Measurements from ENCODE around the gene ENO3.
A peak's percentile ranks its signal among the peaks of the same experiment; 100 is the strongest.

ENO3 gene

GRCh38 chr17:4937553-4937952 is 13.4 kb upstream of the ENO3 start:
- DNase-seq (ENCODE audit: low read depth): no peak

GRCh38 chr17:4938069-4938491 is 12.8 kb upstream of the ENO3 start:
- DNase-seq (ENCODE audit: low read depth): no peak

- no peak for DNase-seq (ENCODE audit: low read depth)
Measured at GRCh38 chr17:4938688-4939545, 12.0 kb upstream of the ENO3 start.

- no peak for DNase-seq (ENCODE audit: low read depth)
Measured at GRCh38 chr17:4939546-4939795, 11.4 kb upstream of the ENO3 start.

- peak; percentile 99 for DNase-seq (ENCODE audit: low read depth)
Measured at GRCh38 chr17:4939796-4940554, 10.9 kb upstream of the ENO3 start, which contains the start of the genes RNF167 and SLC25A11. TSS of gene RNF167 (plus strand) at chr17:4940268. CDS start at chr17:4940910, 642 bp downstream. TSS of gene SLC25A11 (minus strand) at chr17:4940046. CDS start at chr17:4939910, 136 bp downstream.

- DNase-seq (ENCODE audit: low read depth): no peak
Measured at GRCh38 chr17:4940555-4941318, 10.2 kb upstream of the ENO3 start.

GRCh38 chr17:4941319-4941610 is 9.7 kb upstream of the ENO3 start:
- no peak for DNase-seq (ENCODE audit: low read depth)

GRCh38 chr17:4942760-4943508 is 8.0 kb upstream of the ENO3 start:
- DNase-seq (ENCODE audit: low read depth): no peak

GRCh38 chr17:4944163-4944553 is 6.8 kb upstream of the ENO3 start:
- no peak for DNase-seq (ENCODE audit: low read depth)

- no peak for DNase-seq (ENCODE audit: low read depth)
Measured at GRCh38 chr17:4944554-4945175, 6.3 kb upstream of the ENO3 start.

- peak; percentile 87 for DNase-seq (ENCODE audit: low read depth)
Measured at GRCh38 chr17:4945176-4945943, 5.6 kb upstream of the ENO3 start.

- DNase-seq (ENCODE audit: low read depth): no peak
Measured at GRCh38 chr17:4945944-4946280, 5.0 kb upstream of the ENO3 start.

- no peak for DNase-seq (ENCODE audit: low read depth)
Measured at GRCh38 chr17:4946312-4946976, 4.5 kb upstream of the ENO3 start.

GRCh38 chr17:4947010-4947410 is 3.9 kb upstream of the ENO3 start:
- no peak for DNase-seq (ENCODE audit: low read depth)

- no peak for DNase-seq (ENCODE audit: low read depth)
Measured at GRCh38 chr17:4947411-4948165, 3.3 kb upstream of the ENO3 start.

- peak; percentile 92 for DNase-seq (ENCODE audit: low read depth)
Measured at GRCh38 chr17:4948166-4948930, 2.6 kb upstream of the ENO3 start, which contains the start of gene PFN1. TSS of gene PFN1 (minus strand) at chr17:4948530. CDS start at chr17:4948394, 136 bp downstream.

- DNase-seq (ENCODE audit: low read depth): no peak
Measured at GRCh38 chr17:4948931-4949320, 2.0 kb upstream of the ENO3 start.

GRCh38 chr17:4949321-4950074 is 1.4 kb upstream of the ENO3 start:
- DNase-seq (ENCODE audit: low read depth): no peak
